GM21447 (cell line): Measurements from ENCODE around the gene SNX21.
"Not testable (repeated sequence)": the region's sequence is repeated elsewhere in the genome, so short reads cannot be mapped to it uniquely, and the experiment has no call there.

Experiments
- ATAC-seq: cut with Tn5 transposase; IDR thresholded peaks from one replicate; pipeline ENCODE4 v1.9.1; 2021; ENCODE audit not compliant: unreplicated experiment

SNX21 gene

DNA sequence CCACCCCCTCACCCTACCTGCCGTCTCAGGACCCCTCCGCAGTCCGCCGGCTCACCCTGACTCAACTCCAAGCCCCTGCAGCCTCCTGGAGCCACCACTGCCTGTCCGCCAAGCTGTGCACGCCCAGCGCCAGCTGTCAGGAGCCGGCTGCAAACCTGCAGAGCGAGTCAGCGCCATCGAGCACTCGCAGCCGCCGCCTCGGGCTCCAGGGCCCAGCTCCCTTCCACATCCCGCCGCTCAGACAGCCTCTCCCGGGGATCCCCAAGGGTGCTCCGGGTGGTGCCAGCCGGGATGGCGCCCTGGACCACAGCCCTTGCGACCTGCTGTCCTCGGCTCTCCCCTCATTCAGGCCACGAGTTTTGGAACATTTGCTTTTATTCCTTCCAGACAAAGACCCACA, 10.7 kb upstream of the SNX21 start:
- no peak for ATAC-seq

- ATAC-seq = no peak
Observed at GRCh38 chr20:45823949-45824835, 9.4 kb upstream of the SNX21 start.

DNA sequence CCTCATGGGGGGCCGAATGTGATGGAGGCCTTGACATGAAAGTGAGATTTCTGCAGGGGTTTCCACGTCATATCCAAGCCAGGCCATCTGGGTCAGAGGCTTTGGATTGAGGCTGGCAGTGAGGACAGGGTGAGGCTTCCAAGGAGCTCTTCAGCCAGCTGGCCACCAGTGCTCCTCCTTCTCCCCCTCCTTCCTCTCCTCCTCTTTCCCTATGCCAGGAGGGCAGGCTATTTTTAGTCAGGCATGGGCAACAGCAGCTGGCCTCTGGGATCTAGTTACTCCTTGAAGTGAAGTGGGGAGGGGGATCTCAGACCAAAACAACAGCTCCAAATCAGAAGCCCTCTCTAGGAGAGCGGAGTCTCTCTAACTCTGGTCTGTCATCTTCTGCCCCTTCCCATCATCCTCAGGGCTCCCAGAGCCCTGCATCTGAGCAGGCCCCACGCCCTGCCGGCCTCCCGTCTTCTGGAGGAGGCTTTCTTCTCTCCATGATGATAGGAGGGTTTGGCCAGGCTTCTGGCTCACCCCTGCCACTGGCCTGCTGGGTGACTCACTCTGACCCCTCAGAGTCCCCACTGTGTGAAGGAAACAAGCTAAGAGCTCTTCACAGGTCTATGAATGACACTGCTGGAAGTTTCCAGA, 7.1 kb upstream of the SNX21 start:
- no peak for ATAC-seq

GRCh38 chr20:45827030-45827652, 6.5 kb upstream of the SNX21 start, which contains the start of gene TNNC2:
TSS of gene TNNC2 (minus strand) at chr20:45827312. CDS start at chr20:45827248, 64 bp downstream.
- ATAC-seq = no peak

- ATAC-seq = no peak
Observed at GRCh38 chr20:45827712-45828111, 5.9 kb upstream of the SNX21 start.

- ATAC-seq = no peak
Observed at GRCh38 chr20:45828589-45828988, 5.0 kb upstream of the SNX21 start.

GRCh38 chr20:45829673-45830106, 3.9 kb upstream of the SNX21 start:
- not testable (repeated sequence) for ATAC-seq

GRCh38 chr20:45832619-45833018, 980 bp upstream of the SNX21 start:
- ATAC-seq = no peak

GRCh38 chr20:45833883-45834796, 541 bp downstream of the SNX21 start:
- no peak for ATAC-seq

GRCh38 chr20:45834797-45835161, 1.2 kb downstream of the SNX21 start:
- no peak for ATAC-seq

DNA sequence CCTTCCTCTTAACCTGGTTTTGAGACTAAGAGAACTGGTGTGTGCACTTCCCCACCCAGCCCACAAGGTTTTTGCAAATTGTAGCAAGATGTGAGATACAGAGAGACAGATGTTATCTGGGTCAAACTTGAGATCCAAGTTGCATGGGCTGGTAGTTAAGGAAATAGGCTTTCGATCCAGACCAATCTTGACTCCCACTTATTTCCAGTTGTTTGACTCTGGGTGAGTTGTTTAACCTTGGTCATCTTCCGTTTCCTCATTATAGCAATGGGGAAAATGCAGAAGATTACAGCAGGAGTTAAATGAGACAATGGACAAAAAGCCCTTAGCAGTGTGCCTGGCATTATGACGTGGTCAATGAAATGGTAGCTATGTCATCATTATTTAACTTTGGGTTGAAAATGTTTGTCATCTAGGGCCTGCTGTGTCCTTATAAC, 1.7 kb downstream of the SNX21 start:
- no peak for ATAC-seq

GRCh38 chr20:45835825-45836224, 2.2 kb downstream of the SNX21 start:
- no peak for ATAC-seq

DNA sequence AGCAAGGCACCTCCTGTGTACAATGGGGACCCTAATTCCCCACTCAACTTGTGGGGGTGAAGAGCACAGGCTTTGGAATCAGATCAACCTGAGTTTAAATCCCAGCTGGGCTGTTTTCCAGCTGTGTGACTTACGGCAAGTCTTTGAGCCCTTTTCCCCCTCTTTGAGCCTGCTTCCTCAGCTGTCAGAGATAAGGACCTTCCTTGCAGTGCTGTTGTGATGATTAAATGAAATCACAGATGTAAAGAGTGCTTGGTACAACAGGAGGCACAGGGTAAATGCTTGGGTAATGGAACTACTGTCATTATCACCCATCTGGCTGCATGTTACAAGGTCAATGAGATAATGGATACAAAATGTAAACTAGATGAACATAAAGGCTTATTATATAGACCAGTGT, 3.2 kb downstream of the SNX21 start:
- no peak for ATAC-seq

- no peak for ATAC-seq
Observed at GRCh38 chr20:45840700-45841198, 7.2 kb downstream of the SNX21 start.

GRCh38 chr20:45841407-45842129, 8.0 kb downstream of the SNX21 start:
- no peak for ATAC-seq

DNA sequence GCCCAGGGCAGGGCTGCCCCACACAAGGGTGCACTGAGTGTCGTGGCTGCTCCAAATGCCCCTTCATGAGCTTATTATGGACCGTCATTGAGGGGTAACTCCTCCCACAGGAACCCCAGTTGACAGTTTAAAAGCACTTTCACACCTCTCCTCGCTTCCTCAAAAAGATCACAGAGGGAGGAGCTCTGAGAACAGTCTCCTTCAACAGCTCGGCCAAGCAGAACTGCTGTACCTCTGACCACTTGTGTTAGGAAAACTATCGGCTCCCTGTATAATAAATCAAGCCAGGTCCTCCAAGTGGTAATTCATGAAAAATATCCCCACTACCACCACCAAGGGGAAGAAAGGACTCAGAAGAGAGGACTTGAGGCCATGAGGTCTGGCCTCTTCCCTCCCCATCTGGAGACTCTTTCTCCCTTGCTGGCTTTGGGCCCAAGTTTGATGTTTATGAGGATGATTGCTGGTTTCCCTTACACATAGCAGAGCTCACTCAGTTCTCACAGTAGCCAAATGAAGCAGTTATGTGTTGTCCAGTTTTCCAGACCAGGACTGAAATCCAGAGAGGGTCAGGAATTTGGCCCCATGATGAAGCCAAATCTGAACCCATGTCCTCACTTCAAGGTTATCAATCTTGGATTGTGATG, 8.7 kb downstream of the SNX21 start:
- ATAC-seq = peak; percentile 66

GRCh38 chr20:45843506-45843905, 9.9 kb downstream of the SNX21 start:
- ATAC-seq = no peak

DNA sequence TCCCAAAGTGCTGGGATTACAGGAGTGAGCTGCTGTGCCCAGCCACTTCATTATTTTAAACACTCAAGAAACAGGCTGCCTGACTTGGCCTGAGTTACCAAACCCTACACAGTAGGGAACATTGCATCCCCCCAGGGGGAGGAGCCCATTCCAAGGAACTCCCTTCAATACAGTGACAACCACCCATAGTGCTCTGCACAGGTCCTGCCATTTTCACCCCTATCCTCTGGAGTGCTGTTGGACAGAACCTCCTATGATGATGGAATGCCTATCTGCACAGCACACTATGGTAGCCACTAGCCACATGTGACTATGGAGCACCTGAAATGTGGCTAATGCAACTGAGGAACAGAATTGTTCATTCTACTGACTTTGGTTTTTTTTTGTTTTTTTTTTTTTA, 11.9 kb downstream of the SNX21 start:
- no peak for ATAC-seq

DNA sequence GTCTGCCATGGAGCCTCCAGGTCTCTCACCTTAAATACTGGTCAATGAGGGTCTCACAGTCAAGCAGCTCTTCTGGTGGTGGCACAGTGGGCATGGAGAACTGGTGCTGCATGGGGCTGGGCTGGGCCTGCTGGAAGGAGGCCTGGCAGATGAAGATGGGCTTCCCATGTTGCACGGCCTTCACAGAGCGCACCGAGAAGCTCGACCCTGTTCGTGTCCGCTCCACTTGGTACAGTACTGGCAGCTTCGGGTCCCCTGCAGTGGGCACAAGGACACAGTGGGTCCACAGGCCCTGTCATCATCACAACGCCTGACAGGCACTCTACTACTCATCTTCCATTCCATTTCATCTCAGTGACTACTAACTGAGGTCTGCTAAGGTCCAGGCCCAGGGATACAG, 14.8 kb downstream of the SNX21 start:
- ATAC-seq = no peak
